IPS-20b (cell line): ENCODE results near the gene SEC14L5.

ENCODE experiments used
- H3K27ac ChIP-seq: one replicate; pipeline ENCODE4 v1.5.1; 2013; ENCODE audit warnings: low read length
- H3K27me3 ChIP-seq: 2 replicates; pipeline ENCODE4 v1.6.1; 2013; ENCODE audit warnings: mild to moderate bottlenecking, low read length, inconsistent platforms; ENCODE audit not compliant: insufficient read depth
- H3K36me3 ChIP-seq: 2 replicates; pipeline ENCODE4 v1.6.1; 2013; ENCODE audit warnings: low read depth, mild to moderate bottlenecking, inconsistent platforms, low read length, moderate library complexity; ENCODE audit not compliant: insufficient read depth
- H3K4me1 ChIP-seq: 2 replicates; pipeline ENCODE4 v1.6.1; 2013; ENCODE audit warnings: mild to moderate bottlenecking, control low read depth, inconsistent platforms, low read length, moderate library complexity; ENCODE audit not compliant: insufficient read depth
- H3K4me3 ChIP-seq: 2 replicates; pipeline ENCODE4 v1.5.1; 2013; ENCODE audit warnings: mild to moderate bottlenecking, low read length, inconsistent platforms
- H3K9ac ChIP-seq: 2 replicates; pipeline ENCODE4 v1.6.1; 2013; ENCODE audit warnings: low read depth, mild to moderate bottlenecking, inconsistent platforms, low read length, moderate library complexity
- H3K9me3 ChIP-seq: 2 replicates; pipeline ENCODE4 v1.6.1; 2013; ENCODE audit warnings: mild to moderate bottlenecking, low read depth, low read length, inconsistent platforms; ENCODE audit not compliant: insufficient read depth

Gene SEC14L5

DNA sequence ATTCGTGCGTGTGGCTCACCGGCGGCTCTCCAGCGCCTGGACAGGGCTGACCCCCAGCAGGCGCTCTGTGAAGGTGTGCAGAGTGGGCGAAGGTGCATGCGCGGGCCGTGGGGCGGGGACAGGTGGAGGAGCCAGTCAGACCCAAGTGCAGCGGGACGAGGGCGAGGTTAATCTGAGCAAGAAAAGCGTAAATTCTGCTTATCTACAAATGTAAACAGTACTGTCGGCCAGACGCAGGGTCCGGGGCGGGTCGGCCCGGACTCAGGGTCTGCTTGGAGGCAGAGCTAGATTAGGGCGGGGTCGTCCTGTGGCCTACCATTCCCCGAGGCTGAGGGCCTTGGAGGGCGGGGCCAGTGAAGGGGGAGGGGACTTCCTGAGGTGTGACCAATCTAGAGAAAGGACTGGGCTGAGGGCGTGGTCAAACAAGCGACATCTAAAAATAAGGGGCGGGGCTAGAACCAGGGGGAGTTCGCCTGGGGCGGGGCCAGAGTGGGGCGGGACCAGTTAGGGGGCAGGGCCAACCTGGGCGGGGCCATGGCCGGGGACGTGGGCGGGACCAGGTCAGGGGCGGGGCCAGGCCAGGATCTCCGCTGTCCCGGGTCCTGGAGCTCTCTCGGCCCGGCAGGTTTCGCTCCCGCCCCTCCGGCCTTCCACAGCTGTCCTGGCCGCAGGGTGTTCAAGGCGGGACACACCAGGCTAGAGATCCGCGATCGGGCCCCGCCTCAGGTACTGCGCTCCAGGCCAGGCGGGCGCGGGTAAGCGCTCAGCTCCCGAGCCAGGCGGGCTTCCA lies at the start of gene SEC14L5:
TSS of gene SEC14L5 (plus strand) at position 611 of the 790 bp plus-strand sequence. CDS start 994 bp downstream, outside the sequence.
- H3K27ac ChIP-seq = no peak within 1 kb of the TSS
- peak within 1 kb of the TSS; percentile 79 for H3K4me3 ChIP-seq
- H3K9ac ChIP-seq = peak within 1 kb of the TSS; percentile 61; the same call in 1 of the 2 replicates
- peaks cover 3% of the 10 kb centered on the region; the same call in 1 of the 2 replicates for H3K4me1 ChIP-seq
- H3K9me3 ChIP-seq = no peaks in the 10 kb centered on the region
- H3K36me3 ChIP-seq = no peaks in the 10 kb centered on the region
- H3K27me3 ChIP-seq = peaks cover 12% of the 10 kb centered on the region

DNA sequence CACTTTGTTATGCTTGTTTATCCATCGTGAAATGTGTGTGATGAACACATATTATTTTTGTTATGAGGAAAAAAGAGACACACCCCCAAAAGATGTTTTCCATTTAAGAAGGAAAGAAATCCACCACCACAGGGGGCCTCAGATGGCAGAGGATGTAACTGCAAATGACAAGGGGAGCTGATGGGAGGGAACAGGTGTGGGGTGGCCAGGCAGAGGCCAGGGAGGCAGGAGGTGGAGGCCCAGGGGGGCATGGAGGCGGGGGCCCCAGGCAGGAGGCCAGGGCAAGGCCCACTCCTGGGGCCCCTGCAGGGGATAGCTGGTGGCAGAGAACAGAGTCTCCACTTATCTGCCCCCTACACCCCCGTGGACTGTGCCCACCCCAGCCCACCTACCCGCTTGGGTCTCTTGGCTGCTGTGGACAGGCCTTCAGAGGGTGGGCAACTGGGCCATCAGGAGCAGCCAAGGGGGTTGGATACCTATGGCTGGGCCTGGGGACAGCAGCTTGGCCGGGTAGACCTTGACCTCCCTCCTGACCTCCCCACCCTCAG lies 49.2 kb upstream of the SEC14L5 start:
- Histone ChIP-seq H3K9ac (no peak overlapping the region), H3K27ac (no peak overlapping the region), H3K9me3 (no peaks in the 10 kb centered on the region), H3K4me1 (no peaks in the 10 kb centered on the region), H3K27me3 (no peaks in the 10 kb centered on the region), H3K4me3 (no peak overlapping the region), H3K36me3 (no peaks in the 10 kb centered on the region)

DNA sequence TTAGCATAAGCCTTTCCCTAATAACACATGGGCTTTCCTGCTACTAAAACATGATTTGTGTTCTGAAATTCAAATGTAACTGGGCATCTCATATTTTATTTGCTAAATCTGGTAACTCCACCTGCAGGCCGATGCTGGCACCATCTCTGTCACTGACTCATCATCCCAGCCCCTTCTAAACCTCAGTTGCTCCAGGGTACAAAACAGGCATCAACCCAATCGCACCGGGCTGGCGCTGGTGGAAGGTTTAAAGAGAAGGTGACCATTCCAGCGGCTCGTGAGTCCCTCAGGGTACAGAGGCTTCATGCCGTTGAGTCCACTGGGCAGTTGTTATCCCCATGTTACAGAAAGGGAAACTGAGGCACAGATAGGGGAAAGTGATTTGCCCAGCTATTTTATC lies 48.3 kb upstream of the SEC14L5 start:
- H3K9me3 ChIP-seq = no peaks in the 10 kb centered on the region
- H3K4me1 ChIP-seq = no peaks in the 10 kb centered on the region
- H3K36me3 ChIP-seq = no peaks in the 10 kb centered on the region
- H3K4me3 ChIP-seq = no peak overlapping the region
- H3K9ac ChIP-seq = no peak overlapping the region
- no peaks in the 10 kb centered on the region for H3K27me3 ChIP-seq
- H3K27ac ChIP-seq = no peak overlapping the region

DNA sequence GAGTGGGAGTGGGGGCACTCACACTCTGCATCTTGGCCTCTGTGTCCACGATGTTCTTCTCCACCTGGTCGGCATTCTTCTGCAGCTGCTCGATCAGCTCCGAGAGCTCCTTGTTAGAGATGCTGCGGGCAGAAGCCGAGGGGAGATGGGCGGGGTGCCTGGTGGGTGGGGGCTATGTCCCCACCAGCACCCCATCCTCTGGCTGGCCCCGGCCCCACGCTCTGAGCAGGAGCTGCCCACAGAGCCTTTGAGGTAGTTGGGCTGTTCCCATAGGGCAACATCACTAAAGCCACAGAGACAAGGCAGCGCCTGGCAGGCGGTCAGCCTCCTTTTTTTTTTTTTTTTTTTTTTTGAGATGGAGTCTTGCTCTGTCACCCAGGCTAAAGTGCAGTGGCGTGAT lies 47.3 kb upstream of the SEC14L5 start:
- Histone ChIP-seq H3K4me1 (no peaks in the 10 kb centered on the region), H3K36me3 (no peaks in the 10 kb centered on the region), H3K9me3 (no peaks in the 10 kb centered on the region), H3K9ac (no peak overlapping the region), H3K4me3 (no peak overlapping the region), H3K27ac (no peak overlapping the region), H3K27me3 (no peaks in the 10 kb centered on the region)

DNA sequence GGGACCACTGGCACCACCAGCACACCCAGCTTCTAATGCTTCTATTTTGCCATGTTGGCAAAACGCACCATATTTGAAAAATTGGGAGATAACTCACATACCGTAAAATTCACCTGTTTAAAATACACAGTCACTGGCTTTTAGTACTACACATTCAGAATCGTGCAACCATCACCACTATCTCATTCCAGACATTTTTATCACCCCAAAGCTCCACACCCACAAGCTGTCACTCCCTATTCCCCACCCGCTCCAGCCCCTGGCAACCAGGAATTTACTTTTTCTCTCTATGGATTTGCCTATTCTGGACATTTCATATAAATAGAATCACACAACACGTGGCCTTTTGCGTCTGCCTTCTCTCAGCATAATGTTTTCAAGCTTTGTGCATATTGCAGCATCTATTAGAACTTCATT lies 46.2 kb upstream of the SEC14L5 start:
- no peak overlapping the region for H3K4me3 ChIP-seq
- H3K36me3 ChIP-seq = no peaks in the 10 kb centered on the region
- H3K4me1 ChIP-seq = no peaks in the 10 kb centered on the region
- no peak overlapping the region for H3K9ac ChIP-seq
- no peak overlapping the region for H3K27ac ChIP-seq
- no peaks in the 10 kb centered on the region for H3K9me3 ChIP-seq
- H3K27me3 ChIP-seq = no peaks in the 10 kb centered on the region

DNA sequence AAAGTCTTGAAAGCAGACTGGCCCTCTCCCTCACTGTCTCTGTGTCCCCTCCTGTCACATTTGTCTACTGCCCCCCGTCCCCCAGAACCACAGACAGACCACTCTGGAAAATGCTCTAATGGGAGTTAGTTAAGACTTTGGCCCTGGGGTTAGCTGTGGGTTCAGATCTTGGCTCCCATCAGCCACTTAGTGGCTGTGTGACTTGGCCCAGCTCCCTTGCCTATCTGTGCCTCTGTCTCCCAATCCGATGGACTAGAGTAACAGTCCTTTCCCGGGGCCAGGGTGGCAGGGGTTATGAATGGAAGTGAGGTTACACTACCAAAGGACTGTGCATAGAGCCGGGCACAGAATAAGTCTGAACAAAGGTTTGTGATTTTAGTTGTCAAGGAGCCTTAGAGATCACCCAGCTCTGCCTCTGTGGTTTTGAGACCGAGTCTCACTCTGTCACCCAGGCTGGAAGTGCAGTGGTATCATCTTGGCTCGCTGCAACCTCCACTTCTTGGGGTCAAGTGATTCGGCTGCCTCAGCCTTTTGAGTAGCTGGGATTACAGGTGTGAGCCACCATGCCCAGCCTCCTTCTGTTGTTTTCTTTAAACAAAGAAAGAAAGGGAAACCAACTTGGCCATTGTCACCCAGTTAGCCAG lies 44.9 kb upstream of the SEC14L5 start:
- H3K4me3 ChIP-seq = no peak overlapping the region
- H3K27me3 ChIP-seq = no peaks in the 10 kb centered on the region
- H3K27ac ChIP-seq = no peak overlapping the region
- H3K9me3 ChIP-seq = no peaks in the 10 kb centered on the region
- no peak overlapping the region for H3K9ac ChIP-seq
- H3K36me3 ChIP-seq = no peaks in the 10 kb centered on the region
- H3K4me1 ChIP-seq = no peaks in the 10 kb centered on the region

DNA sequence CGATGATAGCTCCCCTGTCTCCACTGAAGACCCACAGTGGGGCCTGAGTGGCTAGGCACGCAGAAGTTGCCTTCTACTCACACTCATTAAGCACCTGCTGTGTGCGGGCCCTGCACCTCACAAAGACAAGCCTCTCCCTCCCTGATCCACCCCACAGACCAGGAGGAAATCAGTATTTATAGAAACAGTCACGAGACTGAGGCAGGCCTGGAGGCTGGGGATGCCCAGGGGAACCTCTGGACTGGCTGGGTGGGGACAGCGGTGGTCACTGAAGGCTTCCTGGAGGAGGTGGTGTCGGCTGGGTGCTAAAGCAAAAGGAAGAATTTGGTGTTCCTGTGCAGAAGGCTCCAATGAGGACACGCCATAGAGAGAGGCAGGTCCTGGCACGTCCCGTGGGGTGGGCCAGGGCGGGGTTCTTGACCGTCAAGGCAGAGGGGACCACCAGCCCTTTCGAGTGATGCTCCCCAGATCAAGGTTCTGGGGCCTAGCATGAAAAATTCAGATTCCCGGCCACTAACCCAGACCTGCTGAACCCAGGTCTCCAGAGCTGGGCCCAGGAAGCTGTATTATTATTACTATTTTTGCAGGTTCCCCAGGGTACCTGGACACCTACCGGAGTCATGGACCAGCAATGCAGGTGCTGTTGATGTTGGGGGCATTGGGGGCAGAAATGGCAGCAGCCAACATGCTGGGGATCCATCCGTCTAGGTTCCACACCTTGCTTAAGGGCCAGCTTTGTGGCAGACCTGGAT lies 44.2 kb upstream of the SEC14L5 start:
- H3K9me3 ChIP-seq = no peaks in the 10 kb centered on the region
- no peaks in the 10 kb centered on the region for H3K27me3 ChIP-seq
- H3K4me3 ChIP-seq = no peak overlapping the region
- no peak overlapping the region for H3K9ac ChIP-seq
- H3K27ac ChIP-seq = no peak overlapping the region
- H3K4me1 ChIP-seq = 0 out of 2 replicates have a peak, but pooled peaks cover 3% of the 10 kb centered on the region
- no peaks in the 10 kb centered on the region for H3K36me3 ChIP-seq

DNA sequence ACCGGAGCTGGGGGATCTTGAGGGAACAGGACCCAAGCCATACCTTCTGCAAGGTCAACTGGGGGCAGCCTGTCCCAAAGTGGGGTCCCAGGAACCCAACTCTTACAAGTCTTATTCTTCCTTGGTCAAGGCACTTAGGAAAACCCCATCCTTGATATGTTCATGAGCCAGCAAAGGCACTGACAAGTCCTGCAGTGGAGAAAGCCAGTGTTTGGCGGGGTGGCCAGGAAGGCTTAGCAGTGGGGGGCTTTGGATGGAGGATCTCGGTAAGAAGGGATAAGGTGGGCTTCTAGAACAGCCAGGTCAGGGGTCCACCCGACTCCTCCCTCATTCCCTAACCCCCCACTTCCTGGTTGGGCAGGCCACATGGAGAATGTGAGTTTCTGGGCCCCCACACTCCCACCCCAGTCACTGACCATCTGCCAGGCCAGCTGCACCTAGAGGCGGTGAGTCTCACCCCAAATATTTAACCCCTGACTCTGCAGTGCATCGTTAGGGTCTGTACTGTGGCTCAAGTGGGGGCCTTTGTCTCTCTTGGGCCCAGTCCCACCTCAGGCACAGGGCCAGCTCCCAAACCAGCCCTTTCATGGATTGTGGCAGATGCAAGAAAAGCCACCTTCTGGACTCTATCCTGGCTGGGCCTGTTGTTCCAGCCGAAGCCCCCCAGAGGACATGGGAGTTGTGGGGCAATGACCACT lies 43.5 kb upstream of the SEC14L5 start:
- H3K4me3 ChIP-seq = no peak overlapping the region
- no peak overlapping the region for H3K9ac ChIP-seq
- H3K4me1 ChIP-seq = 0 out of 2 replicates have a peak, but pooled peaks cover 3% of the 10 kb centered on the region
- no peaks in the 10 kb centered on the region for H3K27me3 ChIP-seq
- H3K36me3 ChIP-seq = no peaks in the 10 kb centered on the region
- no peak overlapping the region for H3K27ac ChIP-seq
- H3K9me3 ChIP-seq = no peaks in the 10 kb centered on the region

DNA sequence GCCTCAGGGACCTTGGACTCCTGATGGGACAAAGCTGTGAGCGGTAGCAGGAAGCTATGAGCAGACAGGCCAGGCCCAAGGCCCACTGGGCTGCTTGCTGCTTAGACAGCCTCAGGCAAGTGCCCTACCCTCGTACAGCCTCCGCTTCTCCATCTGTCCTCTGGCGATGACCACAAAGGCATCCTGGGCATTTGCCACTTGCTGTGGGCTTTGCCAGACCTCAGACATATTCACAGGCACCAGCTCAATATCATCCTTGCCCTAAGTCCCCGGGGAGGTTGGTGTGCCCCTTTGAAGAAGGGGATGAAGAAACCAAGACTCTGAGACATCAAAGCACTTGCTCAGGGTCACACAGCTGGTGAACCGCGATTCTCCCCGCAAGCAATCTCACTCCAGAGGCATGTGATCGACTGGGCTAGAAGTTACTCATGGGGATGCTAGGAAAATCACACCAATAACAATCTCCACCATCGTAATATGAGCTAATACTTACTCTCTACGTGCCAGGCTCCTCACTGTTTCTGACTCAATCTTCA lies 42.8 kb upstream of the SEC14L5 start:
- Histone ChIP-seq H3K9ac (no peak overlapping the region), H3K27me3 (no peaks in the 10 kb centered on the region), H3K36me3 (no peaks in the 10 kb centered on the region), H3K4me3 (no peak overlapping the region), H3K4me1 (0 out of 2 replicates have a peak, but pooled peaks cover 3% of the 10 kb centered on the region), H3K9me3 (no peaks in the 10 kb centered on the region), H3K27ac (no peak overlapping the region)

DNA sequence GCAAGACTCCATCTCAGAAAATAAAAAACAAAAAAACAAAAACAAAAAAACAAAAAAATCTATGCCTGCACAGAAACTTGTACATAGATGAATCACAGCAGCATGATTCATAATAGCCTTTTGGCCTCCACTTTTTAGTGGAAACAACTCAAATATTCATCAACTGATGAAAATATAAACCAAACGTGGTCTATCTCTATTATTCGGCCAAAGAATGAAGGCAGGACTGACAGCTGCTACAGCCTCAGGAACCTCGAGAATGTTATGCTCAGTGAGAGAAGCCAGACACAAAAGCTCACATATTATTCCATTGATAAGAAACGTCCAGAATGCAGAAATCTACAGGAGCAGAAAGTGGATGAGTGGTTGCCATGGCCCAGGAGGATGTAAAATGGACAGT lies 41.0 kb upstream of the SEC14L5 start:
- Histone ChIP-seq H3K9me3 (no peaks in the 10 kb centered on the region), H3K9ac (no peak overlapping the region), H3K36me3 (no peaks in the 10 kb centered on the region), H3K27ac (no peak overlapping the region), H3K4me3 (no peak overlapping the region), H3K27me3 (no peaks in the 10 kb centered on the region), H3K4me1 (0 out of 2 replicates have a peak, but pooled peaks cover 3% of the 10 kb centered on the region)

DNA sequence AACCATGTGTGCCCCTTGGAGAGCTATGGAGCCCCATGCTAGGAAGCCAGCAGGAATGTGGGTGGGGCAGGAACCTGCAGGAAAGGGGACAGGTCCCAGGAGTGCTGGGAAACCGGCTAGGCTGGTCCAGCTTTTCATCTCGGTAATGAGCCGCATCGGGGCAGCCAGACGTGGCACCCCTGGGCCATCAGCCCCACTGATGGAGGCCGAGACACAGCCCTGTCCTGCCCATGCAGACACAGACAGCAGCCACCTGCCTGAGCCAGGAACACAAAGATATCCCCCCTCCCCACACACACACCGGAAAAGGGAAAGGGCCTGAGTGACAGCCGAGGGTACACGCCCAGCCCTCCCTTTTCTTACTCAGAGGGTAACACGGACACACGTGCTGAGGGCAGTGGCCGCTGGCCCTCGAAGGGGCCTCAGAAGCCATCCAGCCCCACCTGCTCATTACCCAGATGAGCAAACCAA lies 39.3 kb upstream of the SEC14L5 start:
- H3K27me3 ChIP-seq = no peaks in the 10 kb centered on the region
- H3K9ac ChIP-seq = no peak overlapping the region
- H3K27ac ChIP-seq = no peak overlapping the region

More for the DNA sequence above, 39.3 kb upstream of the SEC14L5 start:
- Histone ChIP-seq H3K4me3 (no peak overlapping the region), H3K9me3 (no peaks in the 10 kb centered on the region), H3K36me3 (no peaks in the 10 kb centered on the region), H3K4me1 (0 out of 2 replicates have a peak, but pooled peaks cover 3% of the 10 kb centered on the region)
